HEK293T (cell line): ENCODE results near the gene WNK1.

ENCODE experiments used
- CTCF ChIA-PET: fragments of 350-600 bp; formaldehyde crosslinking; extraction: SDS; loops from one replicate; lab custom pipeline; 2021; ENCODE audit warnings: antibody characterized with exemption, inconsistent platforms; lab: Yijun Ruan, JAX
- POLR2A ChIA-PET: fragments of 350-600 bp; formaldehyde crosslinking; extraction: SDS; loops from one replicate; lab custom pipeline; 2020; ENCODE audit warnings: antibody characterized with exemption, inconsistent platforms; lab: Yijun Ruan, JAX
- DNase-seq: peaks from one replicate; pipeline ENCODE4 v3.0.0; 2012; ENCODE audit warnings: mixed read lengths; ENCODE audit errors: extremely low spot score
- ARNT ChIP-seq: fragments of 450-650 bp; IDR thresholded peaks from 2 replicates; pipeline ENCODE4 v1.6.1; 2017; ENCODE audit warnings: mild to moderate bottlenecking
- BHLHE40 ChIP-seq: fragments of 450-650 bp; IDR thresholded peaks from 2 replicates; pipeline ENCODE4 v1.6.1; 2016; ENCODE audit warnings: mild to moderate bottlenecking, moderate library complexity, borderline replicate concordance
- CTBP1 ChIP-seq: fragments of 450-650 bp; IDR thresholded peaks from 2 replicates; pipeline ENCODE4 v1.6.1; 2016; ENCODE audit warnings: borderline replicate concordance
- ELF4 ChIP-seq: fragments of 450-650 bp; IDR thresholded peaks from 2 replicates; pipeline ENCODE4 v1.6.1; 2017; ENCODE audit warnings: antibody characterized with exemption
- FOXA1 ChIP-seq: fragments of 450-650 bp; IDR thresholded peaks from 2 replicates; pipeline ENCODE4 v1.6.1; 2016; ENCODE audit warnings: mild to moderate bottlenecking
- FOXK2 ChIP-seq: fragments of 450-650 bp; IDR thresholded peaks from 2 replicates; pipeline ENCODE4 v1.6.1; 2016; ENCODE audit warnings: mild to moderate bottlenecking
- FOXM1 ChIP-seq: fragments of 450-650 bp; IDR thresholded peaks from 2 replicates; pipeline ENCODE4 v1.6.1; 2017; ENCODE audit warnings: mild to moderate bottlenecking, borderline replicate concordance
- HDGF ChIP-seq: fragments of 450-650 bp; IDR thresholded peaks from 2 replicates; pipeline ENCODE4 v1.6.1; 2017; ENCODE audit warnings: antibody characterized with exemption, borderline replicate concordance
- L3MBTL2 ChIP-seq: fragments of 450-650 bp; conservative IDR thresholded peaks from 2 replicates; pipeline ENCODE4 v1.6.1; 2016; ENCODE audit warnings: mild to moderate bottlenecking
- LEF1 ChIP-seq: fragments of 450-650 bp; IDR thresholded peaks from 2 replicates; pipeline ENCODE4 v1.6.1; 2017; ENCODE audit warnings: mild to moderate bottlenecking, borderline replicate concordance
- NFRKB ChIP-seq: fragments of 450-650 bp; IDR thresholded peaks from 2 replicates; pipeline ENCODE4 v1.6.1; 2016; ENCODE audit warnings: mild to moderate bottlenecking, moderate library complexity
- PKNOX1 ChIP-seq: fragments of 450-650 bp; IDR thresholded peaks from 2 replicates; pipeline ENCODE4 v1.6.1; 2016
- SP1 ChIP-seq: fragments of 450-650 bp; IDR thresholded peaks from 2 replicates; pipeline ENCODE4 v1.6.1; 2017
- SUZ12 ChIP-seq: fragments of 450-650 bp; IDR thresholded peaks from 2 replicates; pipeline ENCODE4 v1.6.1; 2016; ENCODE audit warnings: mild to moderate bottlenecking
- TARDBP ChIP-seq: fragments of 450-650 bp; IDR thresholded peaks from 2 replicates; pipeline ENCODE4 v1.6.1; 2016
- ZNF384 ChIP-seq: fragments of 450-650 bp; IDR thresholded peaks from 2 replicates; pipeline ENCODE4 v1.6.1; 2016

WNK1 gene

GRCh38 chr12:728781-729180 lies 23.6 kb upstream of the WNK1 start:
- ChIA-PET CTCF (no interaction called here), POLR2A (interaction anchor here (0.9 kb wide), 1 partner anchor 18 kb away, joined by 3 read pairs; no protein-coding TSS in a partner anchor)
- no peak for DNase-seq
- TF ChIP-seq LEF1 (no peak), ARNT (no peak), ELF4 (no peak), CTBP1 (no peak), FOXK2 (no peak), SP1 (no peak), HDGF (no peak), L3MBTL2 (no peak), NFRKB (no peak), FOXA1 (no peak), FOXM1 (no peak), PKNOX1 (no peak), SUZ12 (no peak), BHLHE40 (no peak), TARDBP (no peak)

DNA sequence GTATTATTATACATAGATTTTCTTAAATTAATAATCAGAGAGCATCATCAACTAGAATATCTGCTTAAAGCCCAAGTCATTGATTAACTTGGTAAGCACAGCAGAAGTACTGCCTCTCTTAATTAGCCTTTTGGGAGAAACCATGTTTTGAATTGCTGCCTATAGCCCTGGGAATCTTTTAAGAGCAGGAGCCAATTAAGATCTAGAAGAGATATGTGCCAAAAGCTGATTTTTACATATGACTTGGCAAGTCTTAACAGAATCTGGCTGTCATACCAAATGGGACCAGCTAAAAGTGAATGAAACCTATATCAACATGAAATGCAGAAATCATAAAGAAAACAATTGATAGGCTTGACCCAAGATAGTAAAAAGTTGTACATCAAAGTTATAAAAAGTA lies 23.2 kb upstream of the WNK1 start:
- CTCF ChIA-PET: no interaction called here
- no peak for TF ChIP-seq FOXK2
- no peak for TF ChIP-seq TARDBP
- TF ChIP-seq BHLHE40: no peak
- no peak for TF ChIP-seq L3MBTL2
- no peak for TF ChIP-seq SP1
- TF ChIP-seq PKNOX1: no peak
- no peak for TF ChIP-seq LEF1
- no peak for TF ChIP-seq NFRKB
- no peak for TF ChIP-seq HDGF
- TF ChIP-seq FOXA1: no peak
- TF ChIP-seq ARNT: no peak
- no peak for TF ChIP-seq ELF4
- POLR2A ChIA-PET: interaction anchor here (0.9 kb wide), 1 partner anchor 17 kb away, joined by 3 read pairs; no protein-coding TSS in a partner anchor
- no peak for DNase-seq

DNA sequence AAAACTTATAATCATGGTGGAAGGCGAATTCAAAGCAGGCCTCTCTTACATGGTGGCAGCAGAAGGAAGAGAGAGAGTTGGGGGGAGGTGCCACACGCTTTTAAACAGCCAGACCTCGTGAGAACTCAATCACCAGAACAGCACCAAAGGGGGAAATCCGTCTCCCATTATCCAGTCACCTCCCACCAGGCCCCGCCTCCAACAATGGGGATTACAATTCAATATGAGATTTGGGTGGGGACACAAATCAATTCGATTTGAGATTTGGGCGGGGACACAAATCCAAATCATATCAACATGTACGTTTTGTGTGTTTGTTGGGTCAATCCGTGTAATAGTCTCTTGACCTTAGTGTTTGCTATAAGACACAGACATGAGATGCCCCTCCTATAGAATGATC lies 21.8 kb upstream of the WNK1 start:
- TF ChIP-seq ARNT (no peak), L3MBTL2 (no peak), HDGF (no peak), BHLHE40 (no peak), ELF4 (no peak), SP1 (no peak), FOXA1 (no peak), SUZ12 (no peak), FOXM1 (no peak), PKNOX1 (no peak)
- ChIA-PET POLR2A (no interaction called here), CTCF (no interaction called here)
- no peak for DNase-seq

GRCh38 chr12:737122-737739 lies 15.1 kb upstream of the WNK1 start:
- POLR2A ChIA-PET: no interaction called here
- CTCF ChIA-PET: interaction anchor here (0.8 to 1.1 kb wide), 2 partner anchors 10 to 14 kb away, joined by 3 read pairs; no protein-coding TSS in a partner anchor
- no peak for DNase-seq
- no peak for TF ChIP-seq FOXK2
- TF ChIP-seq L3MBTL2: no peak

DNA sequence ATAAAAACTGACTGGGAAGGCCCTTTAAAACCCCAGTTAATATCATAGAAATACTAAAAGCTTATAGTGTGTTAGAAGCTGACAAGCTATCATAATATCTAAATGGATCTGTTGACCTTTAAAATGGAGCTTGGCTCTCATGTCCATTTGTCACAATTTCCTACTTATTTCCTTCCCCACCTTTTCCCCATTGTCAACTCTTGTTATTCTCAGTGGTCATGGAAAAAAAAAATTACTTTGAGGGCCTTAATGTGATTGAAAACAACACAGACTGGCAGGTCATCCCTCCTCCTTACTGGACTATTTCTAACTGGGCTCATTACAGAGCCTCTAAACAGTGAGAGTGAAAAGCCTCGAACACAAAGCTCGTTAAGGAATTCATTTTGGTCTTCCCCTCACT lies 13.7 kb upstream of the WNK1 start:
- POLR2A ChIA-PET: interaction anchor here (1.6 kb wide), 1 partner anchor 13 kb away, joined by 10 read pairs; the partner anchor contains the start of gene WNK1
- no peak for TF ChIP-seq LEF1
- TF ChIP-seq ZNF384: no peak
- TF ChIP-seq SP1: no peak
- TF ChIP-seq FOXA1: no peak
- TF ChIP-seq NFRKB: no peak
- TF ChIP-seq FOXK2: no peak
- TF ChIP-seq CTBP1: no peak
- no peak for TF ChIP-seq ARNT
- no peak for TF ChIP-seq SUZ12
- TF ChIP-seq PKNOX1: no peak
- no peak for TF ChIP-seq FOXM1
- no peak for TF ChIP-seq HDGF
- no peak for TF ChIP-seq L3MBTL2
- no peak for TF ChIP-seq TARDBP
- TF ChIP-seq BHLHE40: no peak
- no peak for DNase-seq
- CTCF ChIA-PET: interaction anchor here (1.3 kb wide), 1 partner anchor 12 kb away, joined by 6 read pairs; no protein-coding TSS in a partner anchor

- CTCF ChIA-PET: interaction anchor here (1.3 kb wide), 1 partner anchor 11 kb away, joined by 6 read pairs; no protein-coding TSS in a partner anchor
- no peak for DNase-seq
Observed at GRCh38 chr12:739349-739748, 13.0 kb upstream of the WNK1 start.

More at GRCh38 chr12:739349-739748, 13.0 kb upstream of the WNK1 start:
- POLR2A ChIA-PET: interaction anchor here (1.6 kb wide), 1 partner anchor 12 kb away, joined by 10 read pairs; the partner anchor contains the start of gene WNK1
- TF ChIP-seq ARNT (no peak), L3MBTL2 (no peak)
